Osteoblast (primary cell): ENCODE data around the gene MGMT. TPM values are rescaled to one million over a fixed set of nuclear protein-coding genes. Genes with fewer than 3 reads are reported as not detected.

Experiments
- DNase-seq: peaks from one replicate; pipeline ENCODE4 v3.0.0; 2011; ENCODE audit warnings: low spot score, mixed read lengths; ENCODE audit not compliant: insufficient read length; ENCODE audit errors: missing footprints
- H2AFZ ChIP-seq: 2 replicates; pipeline ENCODE4 v1.6.0; 2011; ENCODE audit warnings: mild to moderate bottlenecking, low read length
- H3K27ac ChIP-seq: 2 replicates; pipeline ENCODE4 v1.5.1; 2011; ENCODE audit warnings: mild to moderate bottlenecking, low read depth, low read length, moderate library complexity
- H3K27me3 ChIP-seq: 2 replicates; pipeline ENCODE4 v1.6.0; 2012; ENCODE audit warnings: mild to moderate bottlenecking, control low read depth, inconsistent platforms, low read length, moderate library complexity; ENCODE audit not compliant: insufficient read depth
- H3K36me3 ChIP-seq: 2 replicates; pipeline ENCODE4 v1.5.1; 2011; ENCODE audit warnings: mild to moderate bottlenecking, low read length, control low read depth, moderate library complexity; ENCODE audit not compliant: insufficient read depth
- H3K4me1 ChIP-seq: 2 replicates; pipeline ENCODE4 v1.5.1; 2011; ENCODE audit warnings: mild to moderate bottlenecking, low read length, control low read depth, moderate library complexity; ENCODE audit not compliant: insufficient read depth
- H3K4me2 ChIP-seq: 2 replicates; pipeline ENCODE4 v1.6.0; 2011; ENCODE audit warnings: mild to moderate bottlenecking, low read length; ENCODE audit not compliant: insufficient read depth
- H3K4me3 ChIP-seq: fragments of 200-600 bp; sonication (generic); 3 replicates; pipeline ENCODE4 v1.5.1; 2012; ENCODE audit warnings: mild to moderate bottlenecking, low read length, inconsistent platforms; ENCODE audit not compliant: insufficient read depth
- H3K79me2 ChIP-seq: 2 replicates; pipeline ENCODE4 v1.6.0; 2012; ENCODE audit warnings: mild to moderate bottlenecking, low read length, control low read depth, inconsistent platforms; ENCODE audit not compliant: insufficient read depth
- H3K9me3 ChIP-seq: 2 replicates; pipeline ENCODE4 v1.5.1; 2011; ENCODE audit warnings: low read depth, low read length, control low read depth
- H4K20me1 ChIP-seq: 2 replicates; pipeline ENCODE4 v1.6.0; 2012; ENCODE audit warnings: mild to moderate bottlenecking, low read length, control low read depth; ENCODE audit not compliant: insufficient read depth
- CTCF ChIP-seq: IDR thresholded peaks from 2 replicates; pipeline ENCODE4 v1.5.1; 2011; ENCODE audit warnings: mild to moderate bottlenecking, low read depth, low read length, moderate library complexity; ENCODE audit errors: extremely low read depth
- total RNA-seq: library from RNA; depleted of rRNA; stranded (reverse); fragments of >200 nt; gene quantifications from 2 replicates; pipeline ENCODE4 v1.2.3, GENCODE V29; 2012

The MGMT gene
- total RNA-seq, 1 donor, result 21.0 TPM

GRCh38 chr10:129766611-129767550 lies 299.8 kb downstream of the MGMT start:
- DNase-seq, result peak; percentile 58
- no peak for TF ChIP-seq CTCF
- H3K9me3 ChIP-seq, result no peaks in the 10 kb centered on the region
- H2AFZ ChIP-seq, result no peak overlapping the region
- no peaks in the 10 kb centered on the region for H3K4me1 ChIP-seq
- no peak overlapping the region for H3K4me3 ChIP-seq
- H3K79me2 ChIP-seq, result no peaks in the 10 kb centered on the region
- H3K4me2 ChIP-seq, result no peak overlapping the region
- H3K27ac ChIP-seq, result no peak overlapping the region
- H3K36me3 ChIP-seq, result no peaks in the 10 kb centered on the region
- H4K20me1 ChIP-seq, result no peaks in the 10 kb centered on the region
- no peaks in the 10 kb centered on the region for H3K27me3 ChIP-seq

GRCh38 chr10:129767751-129768150 lies 300.7 kb downstream of the MGMT start:
- no peak for TF ChIP-seq CTCF
- H3K9me3 ChIP-seq, result no peaks in the 10 kb centered on the region
- H4K20me1 ChIP-seq, result no peaks in the 10 kb centered on the region
- H2AFZ ChIP-seq, result no peak overlapping the region
- no peaks in the 10 kb centered on the region for H3K4me1 ChIP-seq
- no peaks in the 10 kb centered on the region for H3K27me3 ChIP-seq
- no peaks in the 10 kb centered on the region for H3K79me2 ChIP-seq
- H3K27ac ChIP-seq, result no peak overlapping the region
- no peaks in the 10 kb centered on the region for H3K36me3 ChIP-seq
- no peak overlapping the region for H3K4me2 ChIP-seq
- peak; percentile 23 for DNase-seq
- no peak overlapping the region for H3K4me3 ChIP-seq

- H3K27me3 ChIP-seq, result no peaks in the 10 kb centered on the region
- peak; percentile 56 for DNase-seq
- H3K9me3 ChIP-seq, result no peaks in the 10 kb centered on the region
- no peak overlapping the region for H3K27ac ChIP-seq
- no peaks in the 10 kb centered on the region for H4K20me1 ChIP-seq
- TF ChIP-seq CTCF, result no peak
- no peak overlapping the region for H3K4me2 ChIP-seq
- H3K79me2 ChIP-seq, result no peaks in the 10 kb centered on the region
- H3K4me3 ChIP-seq, result no peak overlapping the region
- no peaks in the 10 kb centered on the region for H3K36me3 ChIP-seq
- H2AFZ ChIP-seq, result no peak overlapping the region
- H3K4me1 ChIP-seq, result no peaks in the 10 kb centered on the region
Observed at GRCh38 chr10:129768437-129769355, 301.7 kb downstream of the MGMT start.
